ENCODE measurements around the gene GSN. TPM values are rescaled to one million over a fixed set of nuclear protein-coding genes. Genes with fewer than 3 reads are reported as not detected.

Gene GSN
- total and polyA plus RNA-seq, 2 experiments from 2014 or later, result 268 to 310 TPM

- TF ChIP-seq CTCF (IDR thresholded peaks at IDR 0.05; ENCODE audit: low read depth, low read length), result no peak
- H3K36me3 ChIP-seq, result no peaks in the 10 kb centered on the region
- no peaks in the 10 kb centered on the region for H3K27me3 ChIP-seq
- H3K27ac ChIP-seq, result no peak overlapping the region
- no peak for DNase-seq (ENCODE audit: low read depth in 1 of 2, low spot score in 1 of 2)
- peak overlapping the region; percentile 49 for H3K4me3 ChIP-seq
- peaks cover 10% of the 10 kb centered on the region for H3K4me1 ChIP-seq (ENCODE audit: low read depth)
- H3K9me3 ChIP-seq (ENCODE audit: low read depth), result no peaks in the 10 kb centered on the region
Measured at GRCh38 chr9:121368745-121369144, 100.8 kb downstream of the GSN start.

- Histone ChIP-seq H3K9me3 (ENCODE audit: low read depth) (no peaks in the 10 kb centered on the region), H3K4me3 (peak within 1 kb of the TSS; percentile 49), H3K27me3 (no peaks in the 10 kb centered on the region), H3K36me3 (no peaks in the 10 kb centered on the region), H3K27ac (no peak within 1 kb of the TSS), H3K4me1 (ENCODE audit: low read depth) (peaks cover 10% of the 10 kb centered on the region)
- peak in 1 of 2 donors; percentile 94 for DNase-seq (ENCODE audit: low read depth in 1 of 2, low spot score in 1 of 2)
- TF ChIP-seq CTCF (IDR thresholded peaks at IDR 0.05; ENCODE audit: low read depth, low read length), result no peak
Measured at GRCh38 chr9:121369595-121370265, 101.8 kb downstream of the GSN start, which contains the start of gene STOM. STOM (minus strand) TSS chr9:121370250; CDS start chr9:121370187, 63 bp downstream.

GRCh38 chr9:121371495-121372061 lies 103.6 kb downstream of the GSN start:
- H3K27ac ChIP-seq, result no peak overlapping the region
- no peak for TF ChIP-seq CTCF (IDR thresholded peaks at IDR 0.05; ENCODE audit: low read depth, low read length)
- no peaks in the 10 kb centered on the region for H3K9me3 ChIP-seq (ENCODE audit: low read depth)
- peaks cover 10% of the 10 kb centered on the region for H3K4me1 ChIP-seq (ENCODE audit: low read depth)
- H3K27me3 ChIP-seq, result no peaks in the 10 kb centered on the region
- H3K36me3 ChIP-seq, result no peaks in the 10 kb centered on the region
- no peak overlapping the region for H3K4me3 ChIP-seq
- DNase-seq (ENCODE audit: low read depth in 1 of 2, low spot score in 1 of 2), result no peak

GRCh38 chr9:121372239-121373010 lies 104.5 kb downstream of the GSN start:
- no peak overlapping the region for H3K27ac ChIP-seq
- H3K9me3 ChIP-seq (ENCODE audit: low read depth), result no peaks in the 10 kb centered on the region
- no peak for DNase-seq (ENCODE audit: low read depth in 1 of 2, low spot score in 1 of 2)
- H3K4me1 ChIP-seq (ENCODE audit: low read depth), result peaks cover 8% of the 10 kb centered on the region
- no peaks in the 10 kb centered on the region for H3K36me3 ChIP-seq
- H3K27me3 ChIP-seq, result no peaks in the 10 kb centered on the region
- TF ChIP-seq CTCF (IDR thresholded peaks at IDR 0.05; ENCODE audit: low read depth, low read length), result no peak
- no peak overlapping the region for H3K4me3 ChIP-seq

GRCh38 chr9:121373011-121373729 lies 105.2 kb downstream of the GSN start:
- DNase-seq (ENCODE audit: low read depth in 1 of 2, low spot score in 1 of 2), result peak in 1 of 2 donors; percentile 54
- no peaks in the 10 kb centered on the region for H3K9me3 ChIP-seq (ENCODE audit: low read depth)
- H3K27me3 ChIP-seq, result no peaks in the 10 kb centered on the region
- H3K4me1 ChIP-seq (ENCODE audit: low read depth), result peaks cover under 1% of the 10 kb centered on the region
- H3K36me3 ChIP-seq, result no peaks in the 10 kb centered on the region
- TF ChIP-seq CTCF (IDR thresholded peaks at IDR 0.05; ENCODE audit: low read depth, low read length), result no peak
- no peak overlapping the region for H3K4me3 ChIP-seq
- no peak overlapping the region for H3K27ac ChIP-seq

All from cardiac muscle cell (in vitro differentiated cells and primary cell).